ENCODE results near the gene KRIT1.

DNA sequence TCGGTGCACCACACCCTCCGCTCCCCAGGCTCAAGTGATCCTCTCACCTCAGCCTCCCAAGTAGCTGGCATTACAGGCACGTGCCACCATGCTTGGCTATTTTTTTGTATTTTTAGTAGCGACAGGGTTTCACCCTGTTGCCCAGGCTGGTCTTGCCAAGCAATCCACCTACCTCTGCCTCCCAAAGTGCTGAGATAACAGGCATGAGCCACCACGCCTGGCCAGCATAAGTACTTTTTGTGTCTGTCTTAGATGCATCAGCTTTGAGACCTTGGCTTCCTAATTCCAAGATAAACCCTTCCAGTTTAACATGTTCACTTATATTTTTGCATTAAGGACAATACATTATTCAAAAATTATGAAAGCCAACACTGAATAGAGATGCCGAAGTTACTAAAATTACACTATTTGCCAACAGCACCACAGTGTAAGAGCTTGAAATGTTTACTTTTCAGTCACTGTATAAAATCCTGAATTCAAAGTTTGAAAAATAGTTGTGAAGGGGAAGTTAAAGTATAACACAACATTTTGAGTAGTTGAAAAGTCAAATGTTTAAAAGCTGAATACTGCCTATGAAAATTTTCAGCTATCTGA, 36.6 kb upstream of the KRIT1 start:
- TF ChIP-seq, protein P1, sequence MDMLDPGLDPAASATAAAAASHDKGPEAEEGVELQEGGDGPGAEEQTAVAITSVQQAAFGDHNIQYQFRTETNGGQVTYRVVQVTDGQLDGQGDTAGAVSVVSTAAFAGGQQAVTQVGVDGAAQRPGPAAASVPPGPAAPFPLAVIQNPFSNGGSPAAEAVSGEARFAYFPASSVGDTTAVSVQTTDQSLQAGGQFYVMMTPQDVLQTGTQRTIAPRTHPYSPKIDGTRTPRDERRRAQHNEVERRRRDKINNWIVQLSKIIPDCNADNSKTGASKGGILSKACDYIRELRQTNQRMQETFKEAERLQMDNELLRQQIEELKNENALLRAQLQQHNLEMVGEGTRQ (CRISPR knock-in tag; IDR thresholded peaks at IDR 0.05): no peak
- TF ChIP-seq ZNF396 (CRISPR knock-in tag; IDR thresholded peaks at IDR 0.05; ENCODE audit: borderline replicate concordance) (no peak), GABPB1 (CRISPR knock-in tag; IDR thresholded peaks at IDR 0.05) (no peak), NFYB (CRISPR knock-in tag; conservative IDR thresholded peaks at IDR 0.05; ENCODE audit: low read depth) (no peak), FOXJ3 (CRISPR knock-in tag; IDR thresholded peaks at IDR 0.05; ENCODE audit: borderline replicate concordance) (no peak)
- TF ChIP-seq, protein P2, sequence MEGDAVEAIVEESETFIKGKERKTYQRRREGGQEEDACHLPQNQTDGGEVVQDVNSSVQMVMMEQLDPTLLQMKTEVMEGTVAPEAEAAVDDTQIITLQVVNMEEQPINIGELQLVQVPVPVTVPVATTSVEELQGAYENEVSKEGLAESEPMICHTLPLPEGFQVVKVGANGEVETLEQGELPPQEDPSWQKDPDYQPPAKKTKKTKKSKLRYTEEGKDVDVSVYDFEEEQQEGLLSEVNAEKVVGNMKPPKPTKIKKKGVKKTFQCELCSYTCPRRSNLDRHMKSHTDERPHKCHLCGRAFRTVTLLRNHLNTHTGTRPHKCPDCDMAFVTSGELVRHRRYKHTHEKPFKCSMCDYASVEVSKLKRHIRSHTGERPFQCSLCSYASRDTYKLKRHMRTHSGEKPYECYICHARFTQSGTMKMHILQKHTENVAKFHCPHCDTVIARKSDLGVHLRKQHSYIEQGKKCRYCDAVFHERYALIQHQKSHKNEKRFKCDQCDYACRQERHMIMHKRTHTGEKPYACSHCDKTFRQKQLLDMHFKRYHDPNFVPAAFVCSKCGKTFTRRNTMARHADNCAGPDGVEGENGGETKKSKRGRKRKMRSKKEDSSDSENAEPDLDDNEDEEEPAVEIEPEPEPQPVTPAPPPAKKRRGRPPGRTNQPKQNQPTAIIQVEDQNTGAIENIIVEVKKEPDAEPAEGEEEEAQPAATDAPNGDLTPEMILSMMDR (IDR thresholded peaks at IDR 0.05): no peak
